Measurements from ENCODE around the gene PNKD.
"Not testable (repeated sequence)": the region's sequence is repeated elsewhere in the genome, so short reads cannot be mapped to it uniquely, and the experiment has no call there.

Gene PNKD

DNA sequence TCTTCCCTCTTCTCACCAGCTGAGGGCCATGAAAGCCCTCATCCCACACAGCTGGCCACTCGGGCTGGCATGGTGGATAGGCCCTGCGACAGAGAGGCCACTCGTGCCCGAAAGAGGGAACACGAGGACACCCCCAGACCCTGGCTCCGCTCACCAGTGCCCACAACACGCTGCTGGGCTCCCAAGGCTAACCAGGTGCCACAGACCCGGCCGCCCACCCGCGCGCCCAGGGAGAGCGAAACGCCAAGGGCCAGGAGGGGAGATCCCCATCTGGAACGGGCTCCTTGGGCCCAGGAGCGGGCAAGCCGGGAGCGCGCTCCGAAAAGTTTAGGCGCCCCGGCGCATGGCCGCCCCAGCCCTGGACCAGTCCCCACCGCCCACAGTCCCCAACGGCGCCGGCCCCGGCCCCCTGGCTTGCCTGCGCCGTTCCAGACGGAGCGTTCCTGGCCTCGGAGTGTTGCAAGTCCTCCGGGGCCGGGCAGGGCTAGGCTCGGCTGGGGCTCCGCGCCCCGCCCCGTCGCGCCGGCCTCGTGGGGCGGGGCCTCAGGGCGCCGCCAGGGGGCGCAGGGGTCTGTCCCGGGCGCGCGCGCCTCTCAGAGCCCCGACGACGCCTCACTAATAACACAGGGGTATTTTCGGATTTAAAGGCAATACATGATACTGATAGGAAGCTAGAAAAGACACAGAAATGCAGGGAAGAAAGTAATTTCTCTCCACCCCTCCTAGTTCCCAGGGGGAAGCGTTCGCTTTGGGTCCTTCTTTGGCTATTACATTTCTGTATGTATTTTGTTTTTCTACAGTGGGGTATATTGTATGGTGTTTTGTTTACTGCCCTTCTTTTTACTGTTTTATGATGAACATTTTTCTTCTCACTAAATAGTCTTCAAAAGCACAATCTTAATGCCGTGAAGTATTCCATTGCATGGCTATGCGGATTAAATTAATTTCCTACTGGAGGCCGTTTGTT, 22.0 kb downstream of the PNKD start, which contains the start of gene TMBIM1:
Gene TMBIM1, minus strand, starts transcription at position 456 of the 967 bp plus-strand sequence. CDS start 10,362 bp downstream, outside the sequence.
- peak; percentile 80 for DNase-seq (ENCODE audit: low spot score)

DNA sequence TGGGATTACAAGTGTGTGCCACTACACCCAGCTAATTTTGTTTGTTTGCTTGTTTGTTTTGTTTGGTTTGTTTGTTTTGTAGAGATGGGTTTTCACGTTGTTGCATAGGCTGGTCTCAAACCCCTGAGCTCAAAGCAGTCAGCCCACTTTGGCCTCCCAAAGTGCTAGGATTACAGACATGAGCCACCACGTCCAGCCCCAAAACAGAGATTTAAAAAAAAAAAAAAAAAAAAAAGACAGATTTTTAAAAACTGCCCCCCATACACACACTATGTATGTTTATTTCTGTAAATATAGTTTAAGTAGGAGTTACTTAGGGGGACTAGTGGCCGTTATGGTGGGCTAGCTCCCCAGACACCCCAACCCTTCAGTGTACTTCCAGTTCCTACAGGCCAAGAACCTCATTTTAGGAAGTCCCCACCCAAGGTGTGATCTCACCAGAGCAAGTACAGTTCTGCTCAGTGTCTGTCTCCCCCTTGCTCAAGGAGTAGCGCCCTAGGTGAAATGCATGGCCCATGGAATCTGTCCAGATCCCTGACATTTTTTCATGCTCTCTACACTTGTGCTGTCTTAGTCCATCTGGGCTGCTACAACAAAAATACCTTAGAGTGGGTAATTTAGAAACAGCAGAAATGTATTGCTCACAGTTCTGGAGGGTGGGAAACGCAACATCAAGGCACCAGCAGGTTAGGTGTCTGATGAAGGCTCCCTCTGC, 23.6 kb downstream of the PNKD start:
- no peak for DNase-seq (ENCODE audit: low spot score)

DNA sequence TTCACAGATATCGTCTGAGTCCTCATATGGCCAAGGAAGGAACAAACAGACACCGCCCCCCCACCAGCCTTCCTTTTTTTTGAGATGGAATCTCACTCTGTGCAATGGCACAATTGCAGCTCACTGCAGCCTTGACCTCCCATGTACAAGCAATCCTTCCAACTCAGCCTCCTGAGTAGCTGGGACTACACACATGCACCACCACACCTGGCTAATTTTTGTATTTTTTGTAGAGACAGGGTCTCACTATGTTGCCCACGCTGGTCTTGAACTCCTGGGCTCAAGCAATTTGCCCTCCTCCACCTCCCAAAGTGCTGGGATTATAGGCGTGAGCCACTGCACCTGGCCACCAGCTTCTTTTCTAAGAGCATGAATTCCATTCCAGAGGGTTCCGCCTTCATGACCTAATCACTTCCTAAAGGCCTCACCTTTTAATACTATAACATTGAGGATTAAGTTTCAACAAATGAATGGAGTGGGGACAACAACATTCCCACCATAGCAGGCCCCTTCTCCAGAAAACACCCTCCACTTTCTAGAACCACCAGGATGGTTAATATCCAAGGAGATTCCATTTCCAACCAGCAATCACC, 24.2 kb downstream of the PNKD start:
- DNase-seq (ENCODE audit: low spot score) = peak; percentile 39

DNA sequence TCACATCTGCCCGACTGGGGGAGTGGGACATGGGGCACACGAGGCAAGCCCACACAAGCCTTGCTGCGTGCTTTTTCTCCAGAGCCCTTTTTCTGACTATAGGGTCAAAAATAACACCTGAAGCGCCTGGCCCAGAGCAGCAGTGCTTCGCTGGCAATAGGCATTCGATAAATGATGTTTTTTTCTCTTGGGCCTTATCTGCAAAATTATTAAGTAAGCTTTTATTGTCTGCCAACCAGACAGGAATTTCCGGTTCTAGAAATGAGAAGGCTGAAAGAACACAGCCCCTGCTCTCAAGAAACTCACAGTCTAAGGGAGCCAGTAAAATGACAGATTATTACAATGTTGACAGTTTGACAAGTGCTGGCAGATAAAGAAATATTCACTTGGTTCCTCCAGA, 24.7 kb downstream of the PNKD start:
- DNase-seq (ENCODE audit: low spot score) = peak; percentile 44

DNA sequence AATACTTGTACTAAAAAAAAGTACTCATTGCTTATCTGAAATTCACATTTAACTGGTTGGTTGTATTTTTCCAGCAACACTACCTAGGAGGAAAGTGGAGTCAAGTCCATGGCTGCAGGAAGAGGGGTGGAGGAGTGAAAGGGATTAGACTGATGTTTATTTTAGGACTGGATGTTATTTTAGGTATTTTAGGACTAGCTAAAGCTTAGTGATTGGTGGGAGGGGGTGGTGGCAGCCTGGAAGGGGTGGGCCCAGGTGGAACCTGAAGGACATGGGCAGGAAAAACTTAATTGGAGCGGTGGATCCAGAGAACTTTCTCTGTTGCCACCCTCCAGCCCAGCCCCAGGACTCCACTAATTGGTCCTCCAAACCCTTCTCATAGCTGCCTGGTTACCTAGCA, 25.9 kb downstream of the PNKD start:
- no peak for DNase-seq (ENCODE audit: low spot score)

DNA sequence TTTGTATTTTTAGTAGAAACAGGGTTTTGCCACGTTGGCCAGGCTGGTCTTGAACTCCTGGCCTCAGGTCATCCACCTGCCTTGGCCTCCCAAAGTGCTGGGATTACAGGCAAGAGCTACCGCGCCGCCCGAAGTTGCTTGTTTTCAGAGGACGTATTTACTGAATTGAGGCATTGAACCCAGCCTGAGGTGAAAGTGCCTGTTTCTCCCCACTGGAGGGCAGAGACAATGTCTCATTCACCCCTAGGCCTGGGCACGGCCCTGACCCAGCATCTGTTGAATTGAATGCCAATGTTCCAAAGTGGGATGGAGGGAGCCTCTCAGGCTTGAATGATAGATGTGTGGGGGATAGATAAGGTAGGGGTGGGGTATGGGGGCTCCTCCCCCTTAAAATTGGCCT, 26.5 kb downstream of the PNKD start:
- no peak for DNase-seq (ENCODE audit: low spot score)

DNA sequence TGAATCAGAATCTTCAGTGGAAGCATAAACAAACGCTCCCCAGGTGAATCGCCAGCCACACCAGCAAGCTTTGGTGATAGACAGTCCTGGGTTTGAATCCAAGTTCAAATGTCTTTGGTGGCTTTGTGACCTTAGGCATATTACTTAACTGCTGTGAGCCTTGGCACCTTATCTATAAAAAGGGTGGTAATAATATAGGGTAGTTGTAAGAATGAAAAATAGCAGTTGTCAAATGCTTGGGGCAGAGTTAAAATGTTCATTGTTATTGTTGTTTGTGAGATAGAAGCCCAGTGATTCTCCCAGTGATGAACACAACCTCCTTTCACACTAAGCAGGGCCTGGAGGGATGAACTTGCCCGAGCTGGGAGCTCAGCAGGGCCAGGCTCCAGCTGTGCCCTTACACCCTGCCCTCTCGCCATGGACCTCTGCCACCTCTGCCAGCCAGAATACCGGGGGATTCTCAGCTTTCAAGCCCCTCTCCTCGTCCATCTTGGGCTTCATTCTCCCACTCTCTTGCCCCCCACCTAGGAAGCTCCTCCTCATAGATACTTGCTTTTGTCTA, 28.1 kb downstream of the PNKD start:
- no peak for DNase-seq (ENCODE audit: low spot score)

DNA sequence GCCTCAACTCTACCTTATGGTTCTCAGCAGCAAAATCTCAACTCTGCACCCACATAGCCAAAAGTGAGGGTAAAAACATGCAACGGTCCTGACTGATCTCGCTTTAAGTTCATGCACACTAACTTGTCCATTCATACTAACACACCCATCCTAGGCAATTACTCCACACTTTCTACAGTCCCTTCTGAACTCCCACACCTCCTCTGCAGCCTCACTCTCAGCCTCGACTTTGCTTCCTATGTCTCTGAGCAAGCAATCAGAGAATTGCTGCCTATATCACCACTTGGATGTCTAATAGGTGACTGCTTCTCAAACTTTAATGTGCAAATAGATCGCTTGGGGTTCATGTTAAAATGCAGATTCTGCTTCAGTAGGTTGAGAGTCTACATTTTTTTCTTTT, 29.8 kb downstream of the PNKD start:
- DNase-seq (ENCODE audit: low spot score) = no peak

DNA sequence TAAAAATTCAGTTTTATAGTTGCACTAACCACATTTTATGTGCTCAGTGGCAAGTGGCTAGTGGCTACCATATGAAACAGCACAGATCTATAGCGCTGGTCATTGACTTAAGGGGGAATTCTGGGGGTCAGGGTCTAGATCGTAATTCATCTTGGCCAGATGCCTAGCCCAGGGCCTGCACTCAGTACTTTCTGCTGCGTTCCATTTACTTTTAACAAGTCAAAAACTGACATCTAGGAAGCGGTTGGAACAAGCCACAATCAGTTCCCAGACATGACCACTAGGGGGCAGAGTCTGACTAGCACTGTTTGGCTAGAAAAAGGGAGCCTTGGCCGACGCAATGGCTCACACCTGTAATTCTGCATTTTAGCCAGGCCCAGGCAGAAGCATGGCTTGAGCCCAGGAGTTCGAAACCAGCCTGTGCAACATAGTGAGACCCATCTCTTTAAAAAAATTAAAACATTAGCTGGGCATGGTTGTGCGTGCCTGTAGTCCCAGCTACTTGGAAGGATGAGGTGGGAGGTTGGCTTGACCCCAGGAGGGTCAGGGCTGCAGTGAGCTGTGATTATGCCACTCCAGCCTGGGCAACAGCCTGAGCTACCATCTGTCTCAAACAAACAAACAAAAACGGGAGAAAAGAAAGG, 31.0 kb downstream of the PNKD start:
- peak; percentile 86 for DNase-seq (ENCODE audit: low spot score)

DNA sequence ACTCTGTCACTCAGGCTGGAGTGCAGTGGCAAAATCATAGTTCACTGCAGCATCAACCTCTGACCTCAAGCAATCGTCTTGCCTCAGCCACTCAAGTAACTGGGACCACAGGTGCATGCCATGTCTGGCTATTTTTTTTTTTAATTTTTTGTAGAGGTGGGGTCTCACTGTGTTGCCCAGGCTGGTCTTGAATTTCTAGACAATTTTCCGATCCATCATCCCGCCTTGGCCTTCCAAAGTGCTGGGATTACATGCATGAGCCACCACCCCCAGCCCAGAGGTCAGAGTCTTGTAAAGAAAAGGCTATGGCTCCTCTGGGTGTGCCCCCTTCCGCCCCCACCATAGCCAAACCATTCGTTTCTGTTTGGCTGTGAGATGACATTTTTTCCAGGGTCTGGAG, 35.1 kb downstream of the PNKD start:
- no peak for DNase-seq (ENCODE audit: low spot score)

DNA sequence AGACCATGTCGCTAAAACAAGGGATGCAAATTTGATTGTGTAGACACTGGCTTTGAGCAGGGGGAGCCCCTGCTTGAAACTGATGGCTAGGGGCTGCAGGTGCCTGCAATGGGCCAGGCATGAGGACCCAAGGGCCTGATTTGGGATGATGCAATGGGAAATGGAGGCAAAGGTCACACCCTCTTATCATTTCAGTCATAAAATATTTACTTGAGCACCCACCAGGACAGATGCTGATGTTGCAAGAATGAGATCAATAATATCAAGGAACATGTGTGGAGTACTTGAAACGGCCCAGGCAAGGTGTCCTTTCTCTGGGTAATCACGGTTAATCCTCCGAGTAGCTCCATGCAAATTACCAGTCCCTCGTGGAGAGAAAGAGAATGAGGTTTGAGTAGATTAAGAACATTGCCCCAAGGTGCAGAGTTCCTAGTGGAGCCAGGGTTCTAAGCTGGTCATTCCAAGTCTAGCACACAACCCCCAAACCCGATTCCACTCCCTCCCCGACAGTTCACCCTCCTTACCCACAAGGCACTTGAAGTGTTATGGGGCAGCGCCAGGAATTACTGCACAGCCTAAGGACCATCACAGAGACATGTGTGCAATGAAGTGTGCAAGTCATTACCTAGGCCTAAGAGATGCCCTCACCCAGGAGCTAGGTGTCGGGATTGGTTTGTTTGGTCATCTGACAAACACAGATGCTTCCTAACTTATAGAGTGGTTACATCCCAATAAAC, 36.0 kb downstream of the PNKD start:
- no peak for DNase-seq (ENCODE audit: low spot score)

DNA sequence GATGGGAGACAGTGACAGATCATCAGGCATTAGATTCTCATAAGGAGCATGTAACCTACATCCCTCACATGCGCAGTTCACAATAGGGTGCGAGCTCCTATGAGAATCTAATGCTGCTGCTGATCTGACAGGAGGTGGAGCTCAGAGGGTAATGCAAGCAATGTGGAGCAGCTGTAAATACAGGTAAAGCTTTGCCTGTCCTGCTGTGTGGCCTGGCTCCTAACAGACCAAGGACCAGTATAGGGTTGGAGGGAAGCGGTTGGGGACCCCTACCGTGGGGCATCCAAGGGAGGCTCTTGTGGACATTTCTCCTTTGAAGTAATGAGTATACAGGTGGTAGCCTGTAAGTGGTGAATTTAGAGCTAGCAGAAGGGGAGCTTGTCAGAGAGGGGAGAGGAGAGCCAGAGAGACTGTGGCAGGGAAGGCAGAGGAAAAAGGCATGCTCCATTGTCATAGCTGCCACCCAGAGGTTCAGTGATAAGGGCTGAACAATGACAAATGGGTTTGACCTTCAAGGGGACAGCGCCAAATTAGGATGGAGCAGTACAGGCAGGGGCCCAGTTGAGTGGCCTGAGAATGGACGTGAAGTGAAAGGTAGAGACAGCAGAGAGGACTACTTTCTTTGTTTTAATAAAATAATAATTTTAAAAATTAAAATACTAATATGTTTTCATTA, 37.2 kb downstream of the PNKD start:
- DNase-seq (ENCODE audit: low spot score) = no peak

DNA sequence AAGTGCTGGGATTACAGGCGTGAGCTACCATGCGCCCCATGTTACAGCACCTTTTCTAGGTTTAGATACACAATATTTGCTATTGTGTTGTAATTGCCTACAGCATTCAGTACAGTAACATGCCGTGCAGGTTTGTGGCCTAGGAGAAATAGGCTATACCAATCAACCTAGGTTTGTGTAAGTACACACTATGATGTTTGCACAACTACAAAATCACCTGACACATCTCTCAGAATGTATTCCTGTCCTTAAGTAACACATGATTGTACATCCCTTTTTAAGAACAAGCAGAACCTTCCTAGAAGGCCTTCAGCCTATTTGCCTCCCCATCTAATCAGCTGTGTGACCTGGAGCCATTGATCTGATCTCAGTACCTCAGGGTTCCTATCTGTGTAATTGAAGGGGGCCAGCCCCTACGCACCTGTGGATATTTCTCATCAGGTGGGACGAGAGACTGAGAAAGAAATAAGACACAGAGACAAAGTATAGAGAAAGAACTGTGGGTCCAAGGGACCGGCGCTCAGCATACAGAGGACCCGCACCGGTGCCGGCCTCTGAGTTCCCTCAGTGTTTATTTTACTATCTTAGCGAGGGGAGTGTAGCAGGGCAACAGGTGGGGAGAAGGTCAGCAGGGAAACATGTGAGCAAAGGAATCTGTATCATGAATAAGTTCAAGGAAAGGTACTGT, 40.7 kb downstream of the PNKD start:
- DNase-seq (ENCODE audit: low spot score) = no peak

DNA sequence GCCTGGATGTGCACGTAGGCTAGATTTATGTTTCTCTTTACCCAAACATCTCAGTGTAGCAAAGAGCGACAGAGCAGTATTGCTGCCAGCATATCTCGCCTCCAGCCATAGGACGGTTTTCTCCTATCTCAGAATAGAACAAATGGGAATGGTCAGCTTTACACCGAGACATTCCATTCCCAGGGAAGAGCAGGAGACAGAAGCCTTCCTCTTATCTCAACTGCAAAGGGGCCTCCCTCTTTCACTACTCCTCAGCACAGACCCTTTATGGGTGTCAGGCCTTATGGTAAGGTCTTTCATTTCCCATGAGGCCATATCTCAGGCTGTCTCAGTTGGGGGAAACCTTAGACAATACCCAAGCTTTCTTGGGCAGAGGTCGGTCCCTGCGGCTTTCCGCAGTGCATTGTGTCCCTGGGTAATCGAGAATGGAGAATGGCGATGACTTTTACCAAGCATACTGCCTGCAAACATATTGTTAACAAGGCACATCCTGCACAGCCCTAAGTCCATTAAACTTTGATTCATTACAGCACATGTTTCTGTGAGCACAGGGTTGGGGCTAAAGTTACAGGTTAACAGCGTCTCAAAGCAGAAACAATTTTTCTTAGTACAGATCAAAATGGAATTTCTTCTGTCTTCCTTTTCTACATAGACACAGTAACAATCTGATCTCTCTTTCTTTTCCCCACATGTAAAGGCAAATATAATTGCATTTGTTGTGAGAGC, 41.4 kb downstream of the PNKD start:
- not testable (repeated sequence) for DNase-seq (ENCODE audit: low spot score)

DNA sequence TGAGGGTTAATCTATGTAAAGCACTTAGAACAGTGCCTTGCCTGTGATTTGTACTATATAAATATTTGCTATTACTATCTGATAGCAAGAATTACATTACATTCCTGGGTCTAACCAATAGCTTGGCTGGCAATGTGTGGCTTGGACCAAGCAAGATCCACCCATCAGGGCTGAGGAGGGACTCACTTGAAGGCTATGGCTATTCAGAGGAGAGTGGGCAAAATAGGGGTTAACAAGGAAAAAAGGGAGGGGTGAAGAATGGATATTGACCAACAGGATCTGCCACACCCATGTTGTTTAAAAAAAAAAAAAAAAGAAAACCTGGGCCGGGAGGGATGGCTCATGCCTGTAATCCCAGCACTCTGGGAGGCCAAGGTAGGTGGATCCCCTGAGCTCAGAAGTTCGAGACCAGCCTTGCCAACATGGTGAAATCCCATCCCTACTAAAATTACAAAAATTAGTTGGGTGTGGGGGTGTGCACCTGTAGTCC, 42.0 kb downstream of the PNKD start:
- no peak for DNase-seq (ENCODE audit: low spot score)

DNA sequence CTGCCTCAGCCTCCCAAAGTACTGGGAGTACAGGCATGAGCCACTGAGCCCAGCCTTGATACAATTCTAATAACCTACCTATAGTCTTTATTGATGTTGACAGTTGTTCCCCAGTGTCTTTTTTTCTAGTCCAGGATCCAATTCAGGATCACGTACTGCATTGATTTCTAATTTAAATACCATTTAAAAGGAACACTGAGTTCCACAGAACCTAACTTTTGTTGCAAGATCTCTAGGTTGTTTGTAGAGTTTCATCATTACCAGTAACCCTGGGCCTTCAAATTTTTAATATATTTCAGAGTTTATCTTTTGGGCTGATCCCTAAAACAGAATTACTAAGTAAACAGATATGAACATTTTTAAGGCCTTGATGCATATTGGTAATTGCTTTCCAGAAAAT, 43.0 kb downstream of the PNKD start:
- no peak for DNase-seq (ENCODE audit: low spot score)

DNA sequence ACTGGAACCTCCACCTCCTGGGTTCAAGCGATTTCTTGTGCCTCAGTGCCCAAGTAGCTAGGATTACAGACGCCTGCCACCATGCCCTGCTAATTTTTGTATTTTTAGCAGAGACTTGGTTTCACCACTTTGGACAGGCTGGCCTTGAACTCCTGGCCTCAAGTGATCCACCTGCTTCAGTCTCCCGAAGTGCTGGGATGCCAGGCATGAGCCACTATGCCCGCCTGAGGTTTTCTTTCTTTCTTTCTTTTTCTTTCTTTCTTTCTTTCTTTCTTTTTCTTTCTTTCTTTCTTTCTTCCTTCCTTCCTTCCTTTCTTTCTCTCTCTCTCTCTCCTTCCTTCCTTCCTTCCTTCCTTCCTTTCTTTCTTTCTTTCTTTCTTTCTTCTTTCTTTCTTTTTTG, 44.4 kb downstream of the PNKD start:
- not testable (repeated sequence) for DNase-seq (ENCODE audit: low spot score)

DNA sequence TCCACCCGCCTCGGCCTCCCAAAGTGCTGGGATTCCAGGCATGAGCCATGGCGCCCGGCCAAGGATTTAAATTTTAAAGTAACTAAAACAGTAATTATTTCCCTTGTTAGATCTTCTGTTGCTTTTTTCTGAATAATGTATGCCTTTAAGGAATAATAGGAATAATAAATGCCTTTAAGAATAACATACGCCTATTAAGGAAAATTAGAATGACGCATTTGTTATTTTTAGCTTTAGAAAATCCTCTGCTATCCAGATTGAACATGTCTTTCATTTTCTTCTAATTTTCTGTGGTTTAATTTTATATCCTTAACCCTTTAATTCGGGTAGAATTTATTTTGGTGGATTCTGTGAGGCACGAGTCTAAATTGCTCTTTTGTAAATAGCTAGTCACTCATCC, 45.1 kb downstream of the PNKD start:
- no peak for DNase-seq (ENCODE audit: low spot score)

DNA sequence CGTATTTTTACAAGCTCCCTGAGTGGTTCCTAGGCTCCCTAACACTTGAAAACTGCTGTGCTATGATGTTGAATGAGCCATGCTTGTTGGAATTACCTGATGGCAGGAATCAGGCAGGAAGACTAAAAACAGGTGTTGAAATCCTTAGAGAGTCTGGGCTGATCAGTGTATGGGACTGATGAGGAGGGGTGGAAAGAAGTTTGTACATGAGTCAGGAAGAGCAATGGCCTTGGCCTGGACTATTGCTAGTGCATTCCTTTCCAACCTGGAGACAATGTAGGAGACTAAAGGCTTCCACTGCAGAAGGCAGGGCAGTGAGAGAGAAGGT, 46.9 kb downstream of the PNKD start:
- DNase-seq (ENCODE audit: low spot score) = no peak
